ENCODE results near the gene PLXNA2. TPM values are rescaled to one million over a fixed set of nuclear protein-coding genes. Genes with fewer than 3 reads are reported as not detected.

Gene PLXNA2
- total RNA-seq, 8 experiments from 2014 or later, result 14.3 to 50.5 (median 34.1) TPM

GRCh38 chr1:208165659-208166058, 78.5 kb downstream of the PLXNA2 start:
- 2 to 100% (median 82%) methylated on average over 1 to 6 of the region's 6 CpGs; no CpG with 5 or more reads in 2 of the 10 experiments for WGBS, 10 experiments
- ATAC-seq (replicated peaks in 6 of 8), result peak in 2 of 8 experiments; percentile 86 to 96
- no peak overlapping the region for H3K27ac ChIP-seq
- H3K4me3 ChIP-seq, result no peak overlapping the region
- peaks cover 46 to 60% of the 10 kb centered on the region in 2 donors for H3K4me1 ChIP-seq (replicated peaks in 1 of 2)
- in situ Hi-C loops (cut with MboI; ENCODE audit: low pct_unique_long_range_greater_than_20kb in 2 of 9, low sequenced_read_pairs in 9 of 9, unreplicated experiment in 9 of 9), result no loop called here

- no peak for ATAC-seq (replicated peaks in 6 of 8)
- in situ Hi-C loops (cut with MboI; ENCODE audit: low pct_unique_long_range_greater_than_20kb in 2 of 9, low sequenced_read_pairs in 9 of 9, unreplicated experiment in 9 of 9), result no loop called here
- peaks cover 44 to 54% of the 10 kb centered on the region in 2 donors for H3K4me1 ChIP-seq (replicated peaks in 1 of 2)
- H3K27ac ChIP-seq, result no peak overlapping the region
- 67 to 100% (median 92%) methylated on average over 1 to 11 of the region's 12 CpGs; no CpG with 5 or more reads in 1 of the 10 experiments for WGBS, 10 experiments
- H3K4me3 ChIP-seq, result no peak overlapping the region
Observed at GRCh38 chr1:208164609-208165008, 79.6 kb downstream of the PLXNA2 start.

- Histone ChIP-seq H3K4me3 (no peak overlapping the region), H3K4me1 (replicated peaks in 1 of 2) (peaks cover 45 to 46% of the 10 kb centered on the region in 2 donors), H3K27ac (no peak overlapping the region)
- no peak for ATAC-seq (replicated peaks in 6 of 8)
- in situ Hi-C loops (cut with MboI; ENCODE audit: low pct_unique_long_range_greater_than_20kb in 2 of 9, low sequenced_read_pairs in 9 of 9, unreplicated experiment in 9 of 9), result no loop called here
- WGBS, 10 experiments, result 71 to 100% (median 88%) methylated on average over 1 of the region's 1 CpG; no CpG with 5 or more reads in 5 of the 10 experiments
Observed at GRCh38 chr1:208163539-208163938, 80.6 kb downstream of the PLXNA2 start.

- WGBS, 10 experiments, result 88 to 100% (median 100%) methylated on average over 1 of the region's 1 CpG; no CpG with 5 or more reads in 3 of the 10 experiments
- peaks cover 42% of the 10 kb centered on the region in 2 donors for H3K4me1 ChIP-seq (replicated peaks in 1 of 2)
- ATAC-seq (replicated peaks in 6 of 8), result no peak
Observed at GRCh38 chr1:208162903-208163302, 81.3 kb downstream of the PLXNA2 start.

GRCh38 chr1:208161656-208162375, 82.4 kb downstream of the PLXNA2 start:
- ATAC-seq (replicated peaks in 6 of 8), result peak; percentile 9 to 79 (median 73)
- in situ Hi-C loops (cut with MboI; ENCODE audit: low pct_unique_long_range_greater_than_20kb in 2 of 9, low sequenced_read_pairs in 9 of 9, unreplicated experiment in 9 of 9), result no loop called here
- peaks cover 33 to 42% of the 10 kb centered on the region in 2 donors for H3K4me1 ChIP-seq (replicated peaks in 1 of 2)
- WGBS, 10 experiments, result 36 to 100% (median 88%) methylated on average over 3 to 6 of the region's 6 CpGs; no CpG with 5 or more reads in 2 of the 10 experiments
- H3K27ac ChIP-seq, result no peak overlapping the region
- H3K4me3 ChIP-seq, result no peak overlapping the region

More at GRCh38 chr1:208162903-208163302, 81.3 kb downstream of the PLXNA2 start:
- in situ Hi-C loops (cut with MboI; ENCODE audit: low pct_unique_long_range_greater_than_20kb in 2 of 9, low sequenced_read_pairs in 9 of 9, unreplicated experiment in 9 of 9), result no loop called here
- Histone ChIP-seq H3K27ac (no peak overlapping the region), H3K4me3 (no peak overlapping the region)

GRCh38 chr1:208161005-208161404, 83.2 kb downstream of the PLXNA2 start:
- Histone ChIP-seq H3K4me1 (replicated peaks in 1 of 2) (peaks cover 28 to 43% of the 10 kb centered on the region in 2 donors), H3K4me3 (no peak overlapping the region), H3K27ac (no peak overlapping the region)
- in situ Hi-C loops (cut with MboI; ENCODE audit: low pct_unique_long_range_greater_than_20kb in 2 of 9, low sequenced_read_pairs in 9 of 9, unreplicated experiment in 9 of 9), result no loop called here
- peak in 1 of 8 experiments; percentile 13 for ATAC-seq (replicated peaks in 6 of 8)
- WGBS, 10 experiments, result 33 to 86% (median 60%) methylated on average over 1 of the region's 1 CpG; no CpG with 5 or more reads in 5 of the 10 experiments

- no peak for ATAC-seq (replicated peaks in 6 of 8)
- Histone ChIP-seq H3K4me1 (replicated peaks in 1 of 2) (peaks cover 33 to 50% of the 10 kb centered on the region in 2 donors), H3K4me3 (no peak overlapping the region), H3K27ac (no peak overlapping the region)
- in situ Hi-C loops (cut with MboI; ENCODE audit: low pct_unique_long_range_greater_than_20kb in 2 of 9, low sequenced_read_pairs in 9 of 9, unreplicated experiment in 9 of 9), result no loop called here
- 67 to 100% (median 84%) methylated on average over 1 to 4 of the region's 4 CpGs; no CpG with 5 or more reads in 1 of the 10 experiments for WGBS, 10 experiments
Observed at GRCh38 chr1:208160259-208160819, 83.8 kb downstream of the PLXNA2 start.

GRCh38 chr1:208159555-208160258, 84.5 kb downstream of the PLXNA2 start:
- Histone ChIP-seq H3K4me1 (replicated peaks in 1 of 2) (peaks cover 36 to 56% of the 10 kb centered on the region in 2 donors), H3K27ac (no peak overlapping the region), H3K4me3 (no peak overlapping the region)
- in situ Hi-C loops (cut with MboI; ENCODE audit: low pct_unique_long_range_greater_than_20kb in 2 of 9, low sequenced_read_pairs in 9 of 9, unreplicated experiment in 9 of 9), result no loop called here
- ATAC-seq (replicated peaks in 6 of 8), result peak in 2 of 8 experiments; percentile 19 to 30
- WGBS, 10 experiments, result 70 to 100% (median 92%) methylated on average over 1 to 10 of the region's 11 CpGs; no CpG with 5 or more reads in 3 of the 10 experiments

GRCh38 chr1:208158640-208159554, 85.3 kb downstream of the PLXNA2 start:
- 54 to 100% (median 79%) methylated on average over 1 to 8 of the region's 8 CpGs; no CpG with 5 or more reads in 2 of the 10 experiments for WGBS, 10 experiments
- no peak for ATAC-seq (replicated peaks in 6 of 8)
- Histone ChIP-seq H3K27ac (no peak overlapping the region), H3K4me3 (no peak overlapping the region), H3K4me1 (replicated peaks in 1 of 2) (peaks cover 41 to 62% of the 10 kb centered on the region in 2 donors)
- in situ Hi-C loops (cut with MboI; ENCODE audit: low pct_unique_long_range_greater_than_20kb in 2 of 9, low sequenced_read_pairs in 9 of 9, unreplicated experiment in 9 of 9), result no loop called here

GRCh38 chr1:208157769-208158168, 86.4 kb downstream of the PLXNA2 start:
- ATAC-seq (replicated peaks in 6 of 8), result no peak
- peaks cover 41 to 56% of the 10 kb centered on the region in 2 donors for H3K4me1 ChIP-seq (replicated peaks in 1 of 2)
- no peak overlapping the region for H3K27ac ChIP-seq

GRCh38 chr1:208156741-208157140, 87.4 kb downstream of the PLXNA2 start:
- no peak for ATAC-seq (replicated peaks in 6 of 8)
- Histone ChIP-seq H3K27ac (no peak overlapping the region), H3K4me3 (no peak overlapping the region), H3K4me1 (replicated peaks in 1 of 2) (peaks cover 41 to 55% of the 10 kb centered on the region in 2 donors)
- in situ Hi-C loops (cut with MboI; ENCODE audit: low pct_unique_long_range_greater_than_20kb in 2 of 9, low sequenced_read_pairs in 9 of 9, unreplicated experiment in 9 of 9), result no loop called here
- WGBS, 10 experiments, result 87 to 100% (median 95%) methylated on average over 1 to 2 of the region's 2 CpGs

More at GRCh38 chr1:208157769-208158168, 86.4 kb downstream of the PLXNA2 start:
- WGBS, 10 experiments, result 80 to 100% (median 89%) methylated on average over 1 to 3 of the region's 3 CpGs; no CpG with 5 or more reads in 2 of the 10 experiments
- in situ Hi-C loops (cut with MboI; ENCODE audit: low pct_unique_long_range_greater_than_20kb in 2 of 9, low sequenced_read_pairs in 9 of 9, unreplicated experiment in 9 of 9), result no loop called here
- no peak overlapping the region for H3K4me3 ChIP-seq

GRCh38 chr1:208156310-208156709, 87.9 kb downstream of the PLXNA2 start:
- Histone ChIP-seq H3K4me3 (no peak overlapping the region), H3K4me1 (replicated peaks in 1 of 2) (peaks cover 41 to 55% of the 10 kb centered on the region in 2 donors), H3K27ac (no peak overlapping the region)
- WGBS, 10 experiments, result 53 to 94% (median 83%) methylated on average over 1 to 3 of the region's 3 CpGs; no CpG with 5 or more reads in 1 of the 10 experiments
- in situ Hi-C loops (cut with MboI; ENCODE audit: low pct_unique_long_range_greater_than_20kb in 2 of 9, low sequenced_read_pairs in 9 of 9, unreplicated experiment in 9 of 9), result no loop called here
- no peak for ATAC-seq (replicated peaks in 6 of 8)

Data from motor neuron (in vitro differentiated cells).